Astrocyte of the spinal cord (primary cell): ENCODE data around the gene UGT1A3.

Experiments
- DNase-seq: peaks from one replicate; pipeline ENCODE4 v3.0.0; 2011; ENCODE audit warnings: low read depth, low spot score
- H3K4me3 ChIP-seq: 2 replicates; pipeline ENCODE4 v1.5.1; 2011; ENCODE audit warnings: low read depth, mild to moderate bottlenecking, low read length, moderate library complexity
- CTCF ChIP-seq: IDR thresholded peaks from 2 replicates; pipeline ENCODE4 v1.5.1; 2012; ENCODE audit warnings: low read depth, mild to moderate bottlenecking, low read length, inconsistent platforms
- in situ Hi-C: cut with HindIII; loops from 2 replicates; pipeline ENCODE4 v1.10.0; 2017; ENCODE audit warnings: low sequenced_read_pairs

UGT1A3 gene

DNA sequence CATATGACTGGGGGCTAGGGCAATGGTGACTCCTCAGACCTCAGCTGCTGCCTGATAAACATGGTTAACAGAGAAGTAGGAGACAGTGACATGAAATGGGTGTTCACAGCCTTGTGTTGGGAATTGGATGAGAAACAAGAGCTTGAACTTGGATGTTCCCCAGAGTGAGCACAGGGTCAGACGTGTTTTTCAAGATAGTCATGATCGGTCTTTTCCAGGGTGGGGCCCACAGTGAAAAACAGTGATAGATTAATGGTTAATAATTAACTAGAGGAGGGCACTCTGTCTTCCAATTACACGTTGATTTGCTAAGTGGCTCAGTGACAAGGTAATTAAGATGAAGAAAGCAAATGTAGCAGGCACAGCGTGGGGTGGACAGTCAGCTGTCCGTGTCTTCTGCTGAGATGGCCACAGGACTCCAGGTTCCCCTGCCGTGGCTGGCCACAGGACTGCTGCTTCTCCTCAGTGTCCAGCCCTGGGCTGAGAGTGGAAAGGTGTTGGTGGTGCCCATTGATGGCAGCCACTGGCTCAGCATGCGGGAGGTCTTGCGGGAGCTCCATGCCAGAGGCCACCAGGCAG is at the start of gene UGT1A3:
TSS of gene UGT1A3 (plus strand) at position 320 of the 579 bp plus-strand sequence. CDS start at position 405, 85 bp downstream.
- DNase-seq, result no peak
- TF ChIP-seq CTCF, result no peak
- H3K4me3 ChIP-seq, result no peak within 1 kb of the TSS
- in situ Hi-C loops, result no loop called here

GRCh38 chr2:233679196-233679595 is 49.6 kb upstream of the UGT1A3 start:
- no peak overlapping the region for H3K4me3 ChIP-seq
- TF ChIP-seq CTCF, result no peak
- no peak for DNase-seq
- in situ Hi-C loops, result no loop called here

DNA sequence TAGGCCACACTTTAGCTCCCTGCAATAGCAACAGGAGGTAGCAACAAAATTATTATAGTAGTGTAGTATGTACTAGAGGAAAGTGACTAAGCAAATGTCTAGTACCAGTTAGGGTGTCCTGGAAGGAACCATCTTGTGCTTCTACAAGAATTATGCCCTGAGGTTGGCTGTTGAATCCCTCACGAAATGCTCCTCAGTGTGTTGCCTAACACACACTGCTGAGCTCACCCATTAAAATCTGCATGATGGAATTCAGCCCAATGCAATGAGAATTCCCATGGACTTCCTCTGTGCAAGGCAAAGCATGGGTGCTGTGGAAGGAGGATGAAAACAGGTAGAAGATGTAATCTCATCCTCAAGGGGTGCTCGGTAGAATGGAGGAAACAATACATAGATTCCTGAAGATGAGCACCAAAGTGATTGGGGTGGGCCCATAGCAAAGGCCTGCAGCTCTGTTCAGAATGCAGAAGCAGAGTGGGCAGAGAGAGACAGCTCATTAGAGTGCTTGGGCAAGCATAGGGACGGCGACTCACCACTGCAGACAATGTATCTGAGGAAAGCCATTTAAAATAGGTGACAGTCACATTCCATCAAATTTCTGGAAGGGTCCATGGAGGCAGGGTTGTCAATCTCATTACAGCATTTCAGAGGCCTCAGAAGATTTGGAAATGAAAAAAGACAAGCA is 48.3 kb upstream of the UGT1A3 start:
- no peak overlapping the region for H3K4me3 ChIP-seq
- no peak for DNase-seq
- TF ChIP-seq CTCF, result no peak
- in situ Hi-C loops, result no loop called here

GRCh38 chr2:233681521-233682099 is 47.2 kb upstream of the UGT1A3 start, which contains the start of gene UGT1A7:
UGT1A7 (plus strand) TSS chr2:233681901; CDS start chr2:233681938, 37 bp downstream.
- DNase-seq, result no peak
- H3K4me3 ChIP-seq, result no peak within 1 kb of the TSS
- TF ChIP-seq CTCF, result no peak
- in situ Hi-C loops, result no loop called here

DNA sequence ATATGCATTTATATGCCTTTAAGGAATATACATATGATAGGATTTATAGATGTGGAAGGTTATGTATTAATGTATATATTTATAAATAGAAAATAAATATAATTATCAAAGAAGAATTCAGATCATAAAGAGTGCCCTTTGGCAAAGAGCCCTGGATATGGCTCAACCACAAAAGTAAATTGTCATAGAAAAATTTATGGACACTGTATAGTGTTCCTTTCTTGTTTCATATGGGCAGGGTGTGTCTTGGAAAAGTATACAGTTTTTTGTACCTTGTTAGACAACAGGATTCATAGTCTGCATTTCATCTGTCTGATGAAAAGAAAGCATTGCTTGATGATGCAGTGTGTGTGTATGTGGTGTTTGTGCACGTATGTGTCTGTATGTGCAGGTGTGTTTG is 44.2 kb upstream of the UGT1A3 start:
- in situ Hi-C loops, result no loop called here
- DNase-seq, result no peak
- TF ChIP-seq CTCF, result no peak
- no peak overlapping the region for H3K4me3 ChIP-seq

DNA sequence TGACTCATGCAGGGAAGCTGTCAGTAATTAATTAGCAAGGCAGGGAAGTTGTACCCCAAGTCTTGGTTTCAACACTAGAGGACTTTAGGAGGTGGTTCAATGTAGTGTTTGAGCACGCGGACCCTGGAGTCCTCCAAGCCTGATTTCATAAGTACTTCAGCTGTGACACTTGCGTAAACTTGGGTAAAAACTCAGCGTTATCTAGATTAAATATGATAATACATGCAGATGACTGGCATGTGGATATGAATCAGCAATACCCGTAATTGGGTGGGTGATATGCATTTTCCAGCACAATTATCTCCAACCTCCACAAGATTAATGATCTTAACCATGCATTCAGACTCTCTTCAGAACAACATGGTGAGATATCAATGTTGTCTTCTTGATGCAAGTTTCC is 41.9 kb upstream of the UGT1A3 start:
- DNase-seq, result no peak
- H3K4me3 ChIP-seq, result no peak overlapping the region
- TF ChIP-seq CTCF, result no peak
- in situ Hi-C loops, result no loop called here
